GM23338 (cell line): ENCODE measurements around the gene ZNF439.
A peak's percentile ranks its signal among the peaks of the same experiment; 100 is the strongest.

Source experiments
- CREB1 ChIP-seq: fragments of 250-450 bp; sonication (Bioruptor Pico); IDR thresholded peaks from 2 replicates; pipeline ENCODE4 v1.5.0; 2020; ENCODE audit warnings: low read depth, mild to moderate bottlenecking, moderate library complexity
- EZH2 ChIP-seq: fragments of 200-600 bp; sonication (generic); IDR thresholded peaks from one replicate; pipeline ENCODE4 v1.8.0; 2017; ENCODE audit warnings: antibody characterized with exemption, mild to moderate bottlenecking, low read depth; ENCODE audit not compliant: unreplicated experiment
- EZH2phosphoT487 ChIP-seq: fragments of 200-600 bp; sonication (generic); IDR thresholded peaks from one replicate; pipeline ENCODE4 v1.8.1; 2018; ENCODE audit warnings: antibody characterized with exemption; ENCODE audit not compliant: unreplicated experiment
- JUNB ChIP-seq: IDR thresholded peaks from one replicate; pipeline ENCODE4 v1.6.1; 2016; ENCODE audit warnings: antibody characterized with exemption; ENCODE audit not compliant: unreplicated experiment
- NANOG ChIP-seq: IDR thresholded peaks from 2 replicates; pipeline ENCODE4 v1.6.1; 2016; ENCODE audit warnings: antibody characterized with exemption, borderline replicate concordance
- POLR2AphosphoS5 ChIP-seq: IDR thresholded peaks from 2 replicates; pipeline ENCODE4 v1.6.1; 2016; ENCODE audit warnings: antibody characterized with exemption, low read depth
- STAT1 ChIP-seq: IDR thresholded peaks from one replicate; pipeline ENCODE4 v1.6.1; 2016; ENCODE audit warnings: antibody characterized with exemption; ENCODE audit not compliant: unreplicated experiment
- ZNF331 ChIP-seq: fragments of 250-450 bp; sonication (Bioruptor Pico); IDR thresholded peaks from 2 replicates; pipeline ENCODE4 v1.5.0; 2020; ENCODE audit warnings: low read depth, mild to moderate bottlenecking, moderate library complexity
- TF ChIP-seq, protein P1 (sequence below), 2 experiments: fragments of 200-600 bp in 1 of 2; sonication (generic) in 1 of 2; conservative IDR thresholded peaks; 2 replicates each; pipeline versions ENCODE4 v1.5.1 to v1.6.1; 2016 to 2017; ENCODE audit warnings: antibody characterized with exemption in 2 of 2, low read depth in 2 of 2, mild to moderate bottlenecking in 2 of 2, moderate library complexity in 1 of 2
- TF ChIP-seq, protein P2 (sequence below): IDR thresholded peaks from one replicate; pipeline ENCODE4 v1.6.1; 2018; ENCODE audit warnings: antibody characterized with exemption; ENCODE audit not compliant: unreplicated experiment

DNA sequence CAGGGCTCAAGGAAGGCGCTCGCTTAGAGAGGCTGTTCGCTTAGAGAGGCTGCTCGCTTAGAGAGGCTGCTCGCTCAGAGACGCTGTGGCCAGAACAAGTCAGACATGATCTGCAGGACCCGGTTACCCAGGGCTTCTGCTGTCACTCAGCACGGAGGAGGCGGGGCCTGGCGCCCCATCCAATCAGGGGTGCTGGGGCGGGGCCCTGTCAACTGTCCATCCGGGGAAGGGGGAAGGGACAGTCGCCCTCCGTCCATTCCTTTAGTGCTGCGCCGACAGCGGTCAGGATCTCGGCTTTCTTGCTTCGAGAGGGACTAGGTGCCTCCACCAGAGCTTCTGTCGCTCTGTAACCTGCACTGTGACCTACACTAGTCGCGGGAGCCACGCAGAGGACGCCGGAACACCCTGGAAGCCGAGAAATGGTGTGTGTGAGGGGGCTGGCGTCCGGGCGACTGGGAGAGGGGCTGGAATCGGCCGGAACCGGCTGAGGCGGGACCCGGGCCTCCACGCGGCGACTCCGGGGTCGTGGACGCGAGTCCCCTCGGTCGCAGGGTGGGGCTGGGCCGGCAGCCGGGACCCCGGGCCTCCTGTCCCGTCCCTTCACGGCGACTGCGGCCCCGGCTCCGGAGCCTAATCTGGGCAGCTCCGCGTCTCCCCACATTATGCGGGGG is 34.4 kb upstream of the ZNF439 start, which contains the start of gene ZNF440:
- TF ChIP-seq, protein P1, sequence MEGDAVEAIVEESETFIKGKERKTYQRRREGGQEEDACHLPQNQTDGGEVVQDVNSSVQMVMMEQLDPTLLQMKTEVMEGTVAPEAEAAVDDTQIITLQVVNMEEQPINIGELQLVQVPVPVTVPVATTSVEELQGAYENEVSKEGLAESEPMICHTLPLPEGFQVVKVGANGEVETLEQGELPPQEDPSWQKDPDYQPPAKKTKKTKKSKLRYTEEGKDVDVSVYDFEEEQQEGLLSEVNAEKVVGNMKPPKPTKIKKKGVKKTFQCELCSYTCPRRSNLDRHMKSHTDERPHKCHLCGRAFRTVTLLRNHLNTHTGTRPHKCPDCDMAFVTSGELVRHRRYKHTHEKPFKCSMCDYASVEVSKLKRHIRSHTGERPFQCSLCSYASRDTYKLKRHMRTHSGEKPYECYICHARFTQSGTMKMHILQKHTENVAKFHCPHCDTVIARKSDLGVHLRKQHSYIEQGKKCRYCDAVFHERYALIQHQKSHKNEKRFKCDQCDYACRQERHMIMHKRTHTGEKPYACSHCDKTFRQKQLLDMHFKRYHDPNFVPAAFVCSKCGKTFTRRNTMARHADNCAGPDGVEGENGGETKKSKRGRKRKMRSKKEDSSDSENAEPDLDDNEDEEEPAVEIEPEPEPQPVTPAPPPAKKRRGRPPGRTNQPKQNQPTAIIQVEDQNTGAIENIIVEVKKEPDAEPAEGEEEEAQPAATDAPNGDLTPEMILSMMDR (conservative IDR thresholded peaks at IDR 0.05; ENCODE audit: low read depth in 2 of 2): no peak
- TF ChIP-seq JUNB: no peak
- no peak for TF ChIP-seq EZH2
- TF ChIP-seq ZNF331 (CRISPR knock-in tag): no peak
- no peak for TF ChIP-seq STAT1
- TF ChIP-seq, protein P2, sequence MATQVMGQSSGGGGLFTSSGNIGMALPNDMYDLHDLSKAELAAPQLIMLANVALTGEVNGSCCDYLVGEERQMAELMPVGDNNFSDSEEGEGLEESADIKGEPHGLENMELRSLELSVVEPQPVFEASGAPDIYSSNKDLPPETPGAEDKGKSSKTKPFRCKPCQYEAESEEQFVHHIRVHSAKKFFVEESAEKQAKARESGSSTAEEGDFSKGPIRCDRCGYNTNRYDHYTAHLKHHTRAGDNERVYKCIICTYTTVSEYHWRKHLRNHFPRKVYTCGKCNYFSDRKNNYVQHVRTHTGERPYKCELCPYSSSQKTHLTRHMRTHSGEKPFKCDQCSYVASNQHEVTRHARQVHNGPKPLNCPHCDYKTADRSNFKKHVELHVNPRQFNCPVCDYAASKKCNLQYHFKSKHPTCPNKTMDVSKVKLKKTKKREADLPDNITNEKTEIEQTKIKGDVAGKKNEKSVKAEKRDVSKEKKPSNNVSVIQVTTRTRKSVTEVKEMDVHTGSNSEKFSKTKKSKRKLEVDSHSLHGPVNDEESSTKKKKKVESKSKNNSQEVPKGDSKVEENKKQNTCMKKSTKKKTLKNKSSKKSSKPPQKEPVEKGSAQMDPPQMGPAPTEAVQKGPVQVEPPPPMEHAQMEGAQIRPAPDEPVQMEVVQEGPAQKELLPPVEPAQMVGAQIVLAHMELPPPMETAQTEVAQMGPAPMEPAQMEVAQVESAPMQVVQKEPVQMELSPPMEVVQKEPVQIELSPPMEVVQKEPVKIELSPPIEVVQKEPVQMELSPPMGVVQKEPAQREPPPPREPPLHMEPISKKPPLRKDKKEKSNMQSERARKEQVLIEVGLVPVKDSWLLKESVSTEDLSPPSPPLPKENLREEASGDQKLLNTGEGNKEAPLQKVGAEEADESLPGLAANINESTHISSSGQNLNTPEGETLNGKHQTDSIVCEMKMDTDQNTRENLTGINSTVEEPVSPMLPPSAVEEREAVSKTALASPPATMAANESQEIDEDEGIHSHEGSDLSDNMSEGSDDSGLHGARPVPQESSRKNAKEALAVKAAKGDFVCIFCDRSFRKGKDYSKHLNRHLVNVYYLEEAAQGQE: no peak
- no peak for TF ChIP-seq NANOG
- no peak for TF ChIP-seq EZH2phosphoT487
- TF ChIP-seq CREB1 (CRISPR knock-in tag): no peak
- TF ChIP-seq POLR2AphosphoS5: peak; percentile 91
